NCI-H69 (cell line): ENCODE results near the gene DIP2C.

Experiments used
- DNase-seq: peaks from one replicate; lab custom pipeline; 2025; lab: John Stamatoyannopoulos, UW

DIP2C gene

GRCh38 chr10:555682-556350 is 133.7 kb downstream of the DIP2C start:
- DNase-seq = no peak

DNA sequence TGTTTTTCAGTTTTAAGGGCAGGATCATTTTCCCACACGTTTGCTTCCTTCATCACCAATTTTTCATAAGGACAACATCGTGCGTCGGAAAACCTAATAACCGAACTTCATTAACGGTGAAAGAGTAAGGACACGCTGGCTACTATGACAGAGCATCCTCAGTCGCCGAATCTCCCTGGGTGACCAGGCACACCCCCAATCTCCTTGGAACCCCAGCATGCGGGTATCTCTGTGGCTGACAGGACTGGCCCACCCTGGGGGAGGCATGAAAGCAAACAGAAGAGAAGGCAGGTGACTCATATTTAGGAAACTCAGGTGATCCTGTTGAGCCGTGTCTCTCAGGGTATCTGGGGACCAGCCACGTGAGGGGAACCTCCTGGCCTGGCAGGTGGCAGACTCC is 134.2 kb downstream of the DIP2C start:
- no peak for DNase-seq

- DNase-seq = no peak
Measured at GRCh38 chr10:554182-554848, 135.2 kb downstream of the DIP2C start.

DNA sequence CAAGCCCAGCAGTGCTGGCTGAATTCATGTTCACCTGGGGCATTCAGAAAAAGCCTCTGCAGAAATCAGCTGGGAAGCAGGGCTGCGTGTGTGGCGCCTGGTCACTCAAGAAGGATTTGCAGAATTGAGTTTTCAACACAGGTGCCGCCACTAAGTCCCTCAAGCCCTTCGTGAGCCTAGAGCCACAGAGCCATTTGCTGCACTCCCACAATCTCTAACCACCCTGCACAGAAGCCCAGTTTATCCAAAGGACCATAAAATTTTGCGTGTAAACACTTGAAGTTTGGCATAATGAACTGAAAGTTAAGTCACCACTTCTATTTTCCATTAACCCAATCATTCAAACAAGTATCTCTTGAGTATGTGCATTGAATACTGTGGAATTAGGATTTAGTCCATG is 136.2 kb downstream of the DIP2C start:
- DNase-seq = no peak

GRCh38 chr10:552679-553078 is 136.8 kb downstream of the DIP2C start:
- DNase-seq = no peak

DNA sequence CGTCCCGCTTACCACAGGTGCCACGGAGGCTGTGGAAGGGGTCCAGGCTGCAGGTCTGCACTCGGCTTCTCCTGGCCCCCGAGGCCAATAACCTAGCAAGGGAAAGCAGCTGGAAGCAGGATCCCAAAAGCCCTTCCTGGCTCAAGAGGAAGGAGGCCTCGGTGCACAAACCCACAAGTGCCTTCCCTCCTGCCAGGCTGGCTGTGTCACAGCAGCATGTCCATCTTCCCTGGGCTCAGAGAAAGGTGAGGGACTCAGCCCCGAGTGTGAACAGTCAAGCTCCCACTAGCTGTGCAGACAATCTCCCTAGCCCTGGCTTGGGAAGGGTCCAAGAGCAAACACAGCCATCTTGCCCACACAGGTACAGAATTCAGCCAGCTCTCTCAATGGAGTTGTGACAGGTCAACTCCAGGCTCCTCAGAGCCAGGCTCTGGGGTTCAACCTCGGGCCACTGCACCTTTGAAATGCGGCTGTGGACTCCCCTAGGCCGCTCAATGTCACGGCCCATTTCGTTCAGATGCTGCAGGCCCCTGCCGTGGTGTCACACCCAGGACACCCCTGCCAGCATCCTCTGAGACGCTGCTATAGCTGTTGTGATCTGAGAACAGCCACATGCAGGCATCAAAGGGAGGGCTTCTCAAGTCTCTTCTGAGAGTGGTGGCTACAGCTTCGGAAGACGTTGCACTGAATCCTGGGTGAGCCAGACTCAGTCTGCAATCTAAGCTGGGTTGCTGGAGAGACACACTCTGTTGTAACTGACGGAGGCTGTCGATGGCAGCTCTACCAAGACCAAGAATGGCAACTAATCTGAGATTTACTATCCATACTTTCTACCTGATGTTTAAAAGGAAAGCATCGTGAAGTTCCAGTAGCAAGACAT is 137.9 kb downstream of the DIP2C start:
- no peak for DNase-seq

- DNase-seq = no peak
Measured at GRCh38 chr10:550665-551372, 138.6 kb downstream of the DIP2C start.

DNA sequence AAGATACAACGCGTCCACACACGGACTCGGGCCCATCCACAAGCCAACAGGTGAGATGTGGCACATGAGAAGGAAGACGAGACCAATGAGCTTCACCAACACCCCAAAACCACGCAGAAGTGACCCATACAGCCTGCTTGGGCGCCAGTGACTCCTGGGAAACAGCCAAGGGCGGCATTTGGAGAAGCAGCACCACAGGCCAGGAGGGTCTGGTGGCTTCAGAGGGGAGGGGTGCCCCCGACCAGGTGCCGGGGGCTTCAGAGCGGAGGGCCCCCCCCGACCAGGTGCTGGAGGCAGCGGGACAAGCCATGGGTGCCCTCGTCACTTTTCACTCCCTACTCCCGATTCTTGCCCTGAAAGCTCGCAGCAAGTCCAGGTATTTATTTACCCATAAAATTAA is 140.1 kb downstream of the DIP2C start:
- DNase-seq = no peak

- DNase-seq = no peak
Measured at GRCh38 chr10:548238-548901, 141.1 kb downstream of the DIP2C start.

- no peak for DNase-seq
Measured at GRCh38 chr10:547591-548081, 141.8 kb downstream of the DIP2C start.

DNA sequence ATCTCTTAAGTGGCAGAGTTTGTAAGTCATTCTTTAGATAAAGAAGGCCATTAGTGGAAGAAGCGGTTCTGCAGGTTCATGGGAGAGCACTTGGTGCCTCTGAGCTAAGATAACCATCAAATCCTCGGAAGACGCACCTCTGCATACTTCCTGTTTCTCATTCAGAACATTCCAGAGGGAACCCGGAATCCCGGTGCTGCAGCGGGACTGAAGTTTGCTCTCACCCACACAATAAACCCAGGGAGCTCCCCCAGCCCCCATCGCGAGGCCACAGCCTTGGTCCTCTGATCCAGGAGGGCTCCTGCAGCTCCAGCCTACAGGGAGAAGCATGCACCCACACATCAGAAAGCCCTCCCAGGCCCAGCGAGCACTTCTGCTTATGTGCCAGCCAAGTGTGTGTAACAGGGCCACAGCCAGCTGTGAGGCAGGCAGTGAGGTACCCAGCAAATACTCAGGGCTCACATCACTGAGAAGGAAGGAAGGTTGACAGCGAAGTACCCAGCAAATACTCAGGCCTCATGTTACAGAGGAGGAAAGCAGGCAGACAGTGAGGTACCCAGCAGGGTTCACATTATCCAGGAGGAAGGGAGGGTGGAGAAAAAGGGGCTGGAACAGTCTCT is 142.4 kb downstream of the DIP2C start:
- DNase-seq = peak; percentile 41

GRCh38 chr10:546451-546850 is 143.0 kb downstream of the DIP2C start:
- no peak for DNase-seq

- no peak for DNase-seq
Measured at GRCh38 chr10:543862-544822, 145.3 kb downstream of the DIP2C start.

- peak; percentile 11 for DNase-seq
Measured at GRCh38 chr10:543131-543530, 146.3 kb downstream of the DIP2C start.

GRCh38 chr10:541750-542371 is 147.6 kb downstream of the DIP2C start:
- peak; percentile 79 for DNase-seq

- DNase-seq = no peak
Measured at GRCh38 chr10:541041-541440, 148.4 kb downstream of the DIP2C start.

GRCh38 chr10:538895-539294 is 150.6 kb downstream of the DIP2C start:
- no peak for DNase-seq

GRCh38 chr10:536935-537334 is 152.5 kb downstream of the DIP2C start:
- no peak for DNase-seq

- DNase-seq = no peak
Measured at GRCh38 chr10:536371-536925, 153.0 kb downstream of the DIP2C start.
